SK-N-SH (cell line): ENCODE data around the gene TTC39A. TPM values are rescaled to one million over a fixed set of nuclear protein-coding genes. Genes with fewer than 3 reads are reported as not detected.

Experiments
- CTCF ChIA-PET: fragments of 300-600, 350-600 bp; formaldehyde crosslinking; extraction: SDS; loops from one replicate; lab custom pipeline; 2021; lab: Yijun Ruan, JAX
- POLR2A ChIA-PET: fragments of 350-600 bp; sonication (Branson Sonifier 250); formaldehyde crosslinking; extraction: SDS; loops from one replicate; lab custom pipeline; 2020; ENCODE audit warnings: antibody characterized with exemption, inconsistent platforms; lab: Yijun Ruan, JAX
- DNase-seq: peaks from one replicate; pipeline ENCODE4 v3.0.0; 2012
- H2AFZ ChIP-seq: fragments of 200-600 bp; sonication (generic); 2 replicates; pipeline ENCODE4 v1.8.1; 2016; ENCODE audit warnings: antibody characterized with exemption, mild to moderate bottlenecking, low read depth
- H3F3A ChIP-seq: fragments of 200-600 bp; sonication (generic); replicated peaks from 2 replicates; pipeline ENCODE3; 2016; ENCODE audit warnings: antibody characterized with exemption, mild to moderate bottlenecking; ENCODE audit not compliant: insufficient read depth
- H3K27ac ChIP-seq, 2 experiments: fragments of 200-500 bp in 1 of 2; fragments of 200-600 bp in 1 of 2; sonication (Bioruptor generic) in 1 of 2; sonication (generic), shearing (Covaris generic) in 1 of 2; 2 replicates each; pipeline versions ENCODE4 v1.5.1 to v1.6.1; 2014 to 2016; ENCODE audit warnings: low read depth in 2 of 2, inconsistent platforms in 1 of 2, low read length in 1 of 2, mild to moderate bottlenecking in 1 of 2, mixed read lengths in 1 of 2
- H3K27me3 ChIP-seq: fragments of 200-600 bp; sonication (generic), shearing (Covaris generic); 2 replicates; pipeline ENCODE4 v1.6.1; 2016; ENCODE audit warnings: mixed run types; ENCODE audit not compliant: insufficient read depth
- H3K36me3 ChIP-seq, 2 experiments: fragments of 200-500 bp in 1 of 2; fragments of 200-600 bp in 1 of 2; sonication (Bioruptor generic) in 1 of 2; sonication (generic) in 1 of 2; replicated peaks in 1 of 2; 2 replicates each; pipeline versions ENCODE3 to v1.5.1; 2014 to 2016; ENCODE audit warnings: low read length in 1 of 2, mild to moderate bottlenecking in 1 of 2; ENCODE audit not compliant: insufficient read depth in 2 of 2, control insufficient read depth in 1 of 2
- H3K4me1 ChIP-seq, 2 experiments: fragments of 200-500 bp in 1 of 2; fragments of 200-600 bp in 1 of 2; sonication (Bioruptor generic) in 1 of 2; sonication (generic), shearing (Covaris generic) in 1 of 2; 2 replicates each; pipeline versions ENCODE4 v1.5.1 to v1.6.1; 2014 to 2016; ENCODE audit warnings: low read depth in 1 of 2, low read length in 1 of 2, mixed run types in 1 of 2; ENCODE audit not compliant: insufficient read depth in 2 of 2, control insufficient read depth in 1 of 2
- H3K4me2 ChIP-seq: fragments of 200-600 bp; sonication (generic), shearing (Covaris generic); 2 replicates; pipeline ENCODE4 v1.6.1; 2017; ENCODE audit warnings: mixed run types
- H3K4me3 ChIP-seq, 2 experiments: fragments of 200-500 bp in 1 of 2; fragments of 200-600 bp in 1 of 2; sonication (Bioruptor generic) in 1 of 2; sonication (generic), shearing (Covaris generic) in 1 of 2; 2 replicates each; pipeline versions ENCODE4 v1.5.1 to v1.8.1; 2014 to 2016; ENCODE audit warnings: low read depth in 2 of 2, inconsistent platforms in 1 of 2, low read length in 1 of 2, mild to moderate bottlenecking in 1 of 2, mixed read lengths in 1 of 2, moderate library complexity in 1 of 2
- H3K79me2 ChIP-seq: fragments of 200-600 bp; sonication (generic); 2 replicates; pipeline ENCODE4 v1.8.1; 2017; ENCODE audit warnings: mild to moderate bottlenecking; ENCODE audit not compliant: insufficient read depth
- H3K9ac ChIP-seq: fragments of 200-600 bp; sonication (generic); 2 replicates; pipeline ENCODE4 v1.6.1; 2017; ENCODE audit warnings: mixed run types
- H3K9me2 ChIP-seq: fragments of 200-600 bp; sonication (generic); 2 replicates; pipeline ENCODE4 v1.6.1; 2017; ENCODE audit warnings: mixed run types
- H3K9me3 ChIP-seq: fragments of 200-600 bp; sonication (generic); 2 replicates; pipeline ENCODE4 v1.6.1; 2017; ENCODE audit warnings: mixed run types, mild to moderate bottlenecking, moderate library complexity
- H4K20me1 ChIP-seq: fragments of 200-600 bp; sonication (generic); 2 replicates; pipeline ENCODE4 v1.6.1; 2017; ENCODE audit warnings: mild to moderate bottlenecking, mixed run types; ENCODE audit not compliant: insufficient read depth
- ELF1 ChIP-seq: IDR thresholded peaks from 2 replicates; pipeline ENCODE4 v1.4.0; 2012
- EP300 ChIP-seq, 2 experiments: IDR thresholded peaks; 2 replicates each; pipeline versions ENCODE4 v1.4.0 to v1.6.1; 2012; ENCODE audit warnings: borderline replicate concordance in 1 of 2, low read depth in 1 of 2, low read length in 1 of 2
- EZH2phosphoT487 ChIP-seq: fragments of 200-600 bp; sonication (generic); IDR thresholded peaks from 2 replicates; pipeline ENCODE4 v1.6.1; 2017; ENCODE audit warnings: low read depth, mixed run types, mild to moderate bottlenecking, antibody characterized with exemption, moderate library complexity, borderline replicate concordance
- FOSL2 ChIP-seq: IDR thresholded peaks from 2 replicates; pipeline ENCODE4 v1.4.0; 2012; ENCODE audit warnings: low read depth, mild to moderate bottlenecking, moderate library complexity, borderline replicate concordance
- FOXJ3 ChIP-seq: sonication (generic); formaldehyde crosslinking; IDR thresholded peaks from 2 replicates; pipeline ENCODE4 v1.5.1; 2020; ENCODE audit warnings: mild to moderate bottlenecking, missing genetic modification reagents
- GATA2 ChIP-seq: sonication (generic); formaldehyde crosslinking; IDR thresholded peaks from 2 replicates; pipeline ENCODE4 v1.5.0; 2020; ENCODE audit warnings: mild to moderate bottlenecking, missing genetic modification reagents
- JUND ChIP-seq: IDR thresholded peaks from 2 replicates; pipeline ENCODE4 v1.4.0; 2012
- MEF2A ChIP-seq: IDR thresholded peaks from 2 replicates; pipeline ENCODE4 v1.4.0; 2012; ENCODE audit warnings: low read depth, borderline replicate concordance
- POLR2AphosphoS5 ChIP-seq: IDR thresholded peaks from 2 replicates; pipeline ENCODE4 v1.6.1; 2012; ENCODE audit warnings: low read depth, low read length
- RAD21 ChIP-seq: IDR thresholded peaks from 2 replicates; pipeline ENCODE4 v1.6.1; 2012; ENCODE audit warnings: mild to moderate bottlenecking, low read length
- RCOR1 ChIP-seq: fragments of 150-350 bp; IDR thresholded peaks from 2 replicates; pipeline ENCODE4 v1.6.1; 2017; ENCODE audit warnings: antibody characterized with exemption, low read length
- RFX5 ChIP-seq: IDR thresholded peaks from 2 replicates; pipeline ENCODE4 v1.6.1; 2012; ENCODE audit warnings: mild to moderate bottlenecking, improper control_type of control experiment, low read length
- SMC3 ChIP-seq: IDR thresholded peaks from 2 replicates; pipeline ENCODE4 v1.6.1; 2012; ENCODE audit warnings: low read depth, low read length, improper control_type of control experiment
- TAF1 ChIP-seq: IDR thresholded peaks from 2 replicates; pipeline ENCODE4 v1.6.1; 2012; ENCODE audit warnings: low read depth, mild to moderate bottlenecking, low read length, moderate library complexity, borderline replicate concordance
- TCF12 ChIP-seq: IDR thresholded peaks from 2 replicates; pipeline ENCODE4 v1.4.0; 2012
- TEAD4 ChIP-seq: IDR thresholded peaks from 2 replicates; pipeline ENCODE4 v1.4.0; 2012; ENCODE audit warnings: mild to moderate bottlenecking, borderline replicate concordance; ENCODE audit not compliant: insufficient read depth
- USF1 ChIP-seq: IDR thresholded peaks from 2 replicates; pipeline ENCODE4 v1.4.0; 2012; ENCODE audit warnings: low read depth, borderline replicate concordance
- USF2 ChIP-seq: fragments of 150-350 bp; IDR thresholded peaks from 2 replicates; pipeline ENCODE4 v1.6.1; 2017; ENCODE audit warnings: antibody characterized with exemption, low read length, low read depth, borderline replicate concordance
- YY1 ChIP-seq: IDR thresholded peaks from 2 replicates; pipeline ENCODE4 v1.4.0; 2012; ENCODE audit warnings: low read depth, mild to moderate bottlenecking
- WGBS: methylation state at CpG from one replicate; pipeline ENCODE4 v1.1.6; 2017; ENCODE audit warnings: low lambda C conversion rate; 5-methylcytosine and 5-hydroxymethylcytosine counted together
- polyA plus RNA-seq, 3 experiments: library from polyadenylated mRNA; depleted of rRNA; stranded (reverse); fragments of >200 nt; gene quantifications; 2 replicates each; pipeline ENCODE4 v1.2.3, GENCODE V29; 2012
- TF ChIP-seq, protein P1 (sequence below): fragments of 200-600 bp; sonication (generic); IDR thresholded peaks from 2 replicates; pipeline ENCODE4 v1.6.1; 2017; ENCODE audit warnings: antibody characterized with exemption, mild to moderate bottlenecking, moderate library complexity

The TTC39A gene
- polyA plus RNA-seq, 1 of the 3 experiments (the other 2 are of a cell fraction), result 0.97 TPM

GRCh38 chr1:51340380-51340779 is 10.0 kb upstream of the TTC39A start:
- POLR2A ChIA-PET, result no interaction called here
- Histone ChIP-seq H3K27me3 (no peaks in the 10 kb centered on the region), H3F3A (no peaks in the 10 kb centered on the region), H2AFZ (no peak overlapping the region), H4K20me1 (no peaks in the 10 kb centered on the region), H3K9me2 (no peaks in the 10 kb centered on the region), H3K9ac (no peak overlapping the region), H3K9me3 (no peaks in the 10 kb centered on the region), H3K4me3 (no peak overlapping the region), H3K79me2 (no peaks in the 10 kb centered on the region), H3K4me2 (no peak overlapping the region), H3K27ac (no peak overlapping the region), H3K4me1 (no peaks in the 10 kb centered on the region; a peak in 1 of 4 replicates), H3K36me3 (no peaks in the 10 kb centered on the region)
- WGBS, result 98% methylated on average over 6 of the region's 6 CpGs
- CTCF ChIA-PET, result interaction anchor here (0.7 to 1.7 kb wide), 2 partner anchors 9 to 566 kb away, joined by 3 to 4 read pairs; no protein-coding TSS in a partner anchor
- TF ChIP-seq RCOR1 (no peak), RFX5 (no peak), FOSL2 (no peak), USF1 (no peak), JUND (no peak), EZH2phosphoT487 (no peak)
- no peak for DNase-seq

- no peaks in the 10 kb centered on the region for H4K20me1 ChIP-seq
- no peak for TF ChIP-seq FOSL2
- no peak for TF ChIP-seq TCF12
- TF ChIP-seq FOXJ3, result no peak
- no peak for TF ChIP-seq TAF1
- no peak for TF ChIP-seq SMC3
- no peak for TF ChIP-seq USF2
- TF ChIP-seq ELF1, result no peak
- no peak overlapping the region for H3K9ac ChIP-seq
- no peaks in the 10 kb centered on the region for H3K79me2 ChIP-seq
- peaks cover 3% of the 10 kb centered on the region for H3F3A ChIP-seq
- no peaks in the 10 kb centered on the region for H3K36me3 ChIP-seq
- H3K4me1 ChIP-seq, result no peaks in the 10 kb centered on the region
- no peaks in the 10 kb centered on the region for H3K9me2 ChIP-seq
- H3K4me2 ChIP-seq, result no peak overlapping the region
- no peaks in the 10 kb centered on the region for H3K9me3 ChIP-seq
- ChIA-PET CTCF (no interaction called here), POLR2A (no interaction called here)
- H3K4me3 ChIP-seq, result no peak overlapping the region
- no peak overlapping the region for H2AFZ ChIP-seq
- H3K27me3 ChIP-seq, result no peaks in the 10 kb centered on the region
- WGBS, result 87% methylated on average over 4 of the region's 4 CpGs
- no peak overlapping the region for H3K27ac ChIP-seq
- no peak for DNase-seq
Measured at GRCh38 chr1:51336711-51337110, 6.3 kb upstream of the TTC39A start.

GRCh38 chr1:51336004-51336403 is 5.6 kb upstream of the TTC39A start:
- no peak for TF ChIP-seq JUND
- TF ChIP-seq GATA2 (CRISPR knock-in tag), result no peak
- TF ChIP-seq EZH2phosphoT487, result no peak
- TF ChIP-seq TCF12, result no peak
- no peak for TF ChIP-seq RAD21
- TF ChIP-seq MEF2A, result no peak
- TF ChIP-seq YY1, result no peak
- TF ChIP-seq TEAD4, result no peak
- no peak for TF ChIP-seq POLR2AphosphoS5
- TF ChIP-seq RFX5, result no peak
- no peak for TF ChIP-seq USF2
- TF ChIP-seq, protein P1, sequence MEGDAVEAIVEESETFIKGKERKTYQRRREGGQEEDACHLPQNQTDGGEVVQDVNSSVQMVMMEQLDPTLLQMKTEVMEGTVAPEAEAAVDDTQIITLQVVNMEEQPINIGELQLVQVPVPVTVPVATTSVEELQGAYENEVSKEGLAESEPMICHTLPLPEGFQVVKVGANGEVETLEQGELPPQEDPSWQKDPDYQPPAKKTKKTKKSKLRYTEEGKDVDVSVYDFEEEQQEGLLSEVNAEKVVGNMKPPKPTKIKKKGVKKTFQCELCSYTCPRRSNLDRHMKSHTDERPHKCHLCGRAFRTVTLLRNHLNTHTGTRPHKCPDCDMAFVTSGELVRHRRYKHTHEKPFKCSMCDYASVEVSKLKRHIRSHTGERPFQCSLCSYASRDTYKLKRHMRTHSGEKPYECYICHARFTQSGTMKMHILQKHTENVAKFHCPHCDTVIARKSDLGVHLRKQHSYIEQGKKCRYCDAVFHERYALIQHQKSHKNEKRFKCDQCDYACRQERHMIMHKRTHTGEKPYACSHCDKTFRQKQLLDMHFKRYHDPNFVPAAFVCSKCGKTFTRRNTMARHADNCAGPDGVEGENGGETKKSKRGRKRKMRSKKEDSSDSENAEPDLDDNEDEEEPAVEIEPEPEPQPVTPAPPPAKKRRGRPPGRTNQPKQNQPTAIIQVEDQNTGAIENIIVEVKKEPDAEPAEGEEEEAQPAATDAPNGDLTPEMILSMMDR, result no peak
- no peak for TF ChIP-seq EP300 (IDR thresholded peaks at IDR 0.05; ENCODE audit: borderline replicate concordance in 1 of 2, low read depth in 1 of 2, low read length in 1 of 2)
- Histone ChIP-seq H3K27ac (no peak overlapping the region), H3K36me3 (no peaks in the 10 kb centered on the region), H3K4me1 (peaks cover 0 to 6% of the 10 kb centered on the region in 2 experiments; a peak in 1 of 4 replicates), H3K9me3 (no peaks in the 10 kb centered on the region), H3K4me2 (no peak overlapping the region), H3K79me2 (no peaks in the 10 kb centered on the region), H3K4me3 (no peak overlapping the region), H4K20me1 (no peaks in the 10 kb centered on the region), H3K9me2 (no peaks in the 10 kb centered on the region), H3K27me3 (no peaks in the 10 kb centered on the region), H2AFZ (no peak overlapping the region), H3K9ac (no peak overlapping the region), H3F3A (peaks cover 6% of the 10 kb centered on the region)
- ChIA-PET POLR2A (no interaction called here), CTCF (no interaction called here)
- no peak for DNase-seq
- WGBS, result 95% methylated on average over 3 of the region's 3 CpGs
